GM19351 (cell line): Measurements from ENCODE around the gene SORCS2.

ENCODE experiments used
- ATAC-seq: cut with Tn5 transposase; IDR thresholded peaks from one replicate; pipeline ENCODE4 v1.9.1; 2021; ENCODE audit warnings: mild to moderate bottlenecking, moderate library complexity; ENCODE audit not compliant: unreplicated experiment

Gene SORCS2

GRCh38 chr4:7668271-7668670 is 475.9 kb downstream of the SORCS2 start:
- no peak for ATAC-seq

GRCh38 chr4:7668826-7669225 is 476.5 kb downstream of the SORCS2 start:
- no peak for ATAC-seq

GRCh38 chr4:7672601-7673000 is 480.3 kb downstream of the SORCS2 start:
- no peak for ATAC-seq

- no peak for ATAC-seq
These were observed 480.8 kb downstream of the SORCS2 start for GRCh38 chr4:7673121-7673520.

- ATAC-seq, result no peak
These were observed 482.4 kb downstream of the SORCS2 start for GRCh38 chr4:7674706-7675105.

GRCh38 chr4:7675136-7675535 is 482.8 kb downstream of the SORCS2 start:
- no peak for ATAC-seq

GRCh38 chr4:7675612-7676320 is 483.4 kb downstream of the SORCS2 start:
- no peak for ATAC-seq

GRCh38 chr4:7676398-7676922 is 484.1 kb downstream of the SORCS2 start:
- no peak for ATAC-seq

GRCh38 chr4:7677086-7677485 is 484.7 kb downstream of the SORCS2 start:
- no peak for ATAC-seq

GRCh38 chr4:7677799-7678301 is 485.5 kb downstream of the SORCS2 start:
- no peak for ATAC-seq

GRCh38 chr4:7678318-7678852 is 486.0 kb downstream of the SORCS2 start:
- ATAC-seq, result no peak

GRCh38 chr4:7679406-7680040 is 487.2 kb downstream of the SORCS2 start:
- no peak for ATAC-seq

GRCh38 chr4:7680106-7680505 is 487.8 kb downstream of the SORCS2 start:
- ATAC-seq, result no peak

- no peak for ATAC-seq
These were observed 488.4 kb downstream of the SORCS2 start for GRCh38 chr4:7680731-7681130.

- ATAC-seq, result no peak
These were observed 490.9 kb downstream of the SORCS2 start for GRCh38 chr4:7683126-7683703.

- ATAC-seq, result no peak
These were observed 492.0 kb downstream of the SORCS2 start for GRCh38 chr4:7684294-7684693.

- no peak for ATAC-seq
These were observed 493.9 kb downstream of the SORCS2 start for GRCh38 chr4:7686070-7686870.

GRCh38 chr4:7687006-7687405 is 494.7 kb downstream of the SORCS2 start:
- ATAC-seq, result no peak

GRCh38 chr4:7687796-7688195 is 495.5 kb downstream of the SORCS2 start:
- ATAC-seq, result no peak

GRCh38 chr4:7689773-7690693 is 497.7 kb downstream of the SORCS2 start:
- no peak for ATAC-seq
